Psoas muscle (tissue), 8 donors: ENCODE measurements around the gene RASD1. TPM values are rescaled to one million over a fixed set of nuclear protein-coding genes. Genes with fewer than 3 reads are reported as not detected.

ENCODE experiments used
- ATAC-seq, 4 donors: fragments of 200-7000 bp; cut with Tn5 transposase; one replicate each; pipeline ENCODE4 v1.9.1; 2020; ENCODE audit warnings: moderate library complexity in 3 of 4, mild to moderate bottlenecking in 2 of 4
- DNase-seq, 2 donors: peaks; one replicate each; pipeline ENCODE4 v3.0.0-alpha.2; 2020
- H3K27ac ChIP-seq: fragments of 200-600 bp; one replicate; pipeline ENCODE4 v1.8.0; 2022
- H3K27me3 ChIP-seq, 3 donors: fragments of 200-600 bp in 1 of 3; one replicate each; pipeline versions ENCODE4 v1.6.1 to v1.8.0; 2013 to 2022; ENCODE audit warnings: low read length in 2 of 3, mild to moderate bottlenecking in 2 of 3, moderate library complexity in 1 of 3; ENCODE audit not compliant: insufficient read depth in 3 of 3
- H3K36me3 ChIP-seq, 2 donors: fragments of 200-600 bp in 1 of 2; one replicate each; pipeline versions ENCODE4 v1.6.1 to v1.8.0; 2013 to 2022; ENCODE audit warnings: low read depth in 1 of 2, mild to moderate bottlenecking in 1 of 2, moderate library complexity in 1 of 2; ENCODE audit not compliant: insufficient read depth in 1 of 2
- H3K4me1 ChIP-seq: fragments of 200-600 bp; one replicate; pipeline ENCODE4 v1.8.0; 2022
- H3K4me3 ChIP-seq: fragments of 200-600 bp; one replicate; pipeline ENCODE4 v1.8.0; 2022; ENCODE audit warnings: mild to moderate bottlenecking
- H3K9me3 ChIP-seq: fragments of 200-600 bp; one replicate; pipeline ENCODE4 v1.8.0; 2022
- WGBS, 3 donors: extraction: QIAGEN DNeasy Blood & Tissue Kit; methylation state at CpG; one replicate each; pipeline versions ENCODE4 v1.1.6 to v1.1.7; 2013; 5-methylcytosine and 5-hydroxymethylcytosine counted together
- intact Hi-C, 2 donors: fragments of 100-400 bp; cut with DNase I; formaldehyde crosslinking; loops; one replicate each; pipeline versions ENCODE4 v1.11.0 to v1.14.2; 2022
- polyA plus RNA-seq, 3 donors: library from polyadenylated mRNA; stranded (reverse); fragments of 200-250 nt; gene quantifications; one replicate each; pipeline ENCODE4 v1.2.3, GENCODE V29; 2013
- total RNA-seq, 4 donors: library from RNA; stranded (reverse); fragmentation: NEBNext Ultra II Directional in 2 of 4; extraction: Animal tissue kit (Norgen Biotek cat#: 25700) in 2 of 4; gene quantifications; one replicate each; pipeline versions ENCODE4 v1.2.1 to v1.2.4, GENCODE V29; 2021 to 2023
- TF ChIP-seq, protein P1 (sequence below): fragments of 200-600 bp; IDR thresholded peaks from one replicate; pipeline ENCODE4 v1.8.0; 2022; ENCODE audit warnings: antibody characterized with exemption
- donor health status: healthy with polysubstance abuse.
- donor health status: DM: no; HTN: no; CAD: no; lungs with moderate emphysema.
- donor health status: Bipolar disorder and iron deficiency.
- donor health status: healthy.
- donor health status: DM: yes; HTN: yes; CAD: no.
- donor health status: DM: no; HTN: no; CAD: no.
- donor health status: DM: no; HTN: no; CAD: no.
- donor health status: DM: yes; HTN: yes; CAD: no.

Gene RASD1
- total and polyA plus RNA-seq, 7 donors = 4.4 to 436 (median 26.5) TPM

DNA sequence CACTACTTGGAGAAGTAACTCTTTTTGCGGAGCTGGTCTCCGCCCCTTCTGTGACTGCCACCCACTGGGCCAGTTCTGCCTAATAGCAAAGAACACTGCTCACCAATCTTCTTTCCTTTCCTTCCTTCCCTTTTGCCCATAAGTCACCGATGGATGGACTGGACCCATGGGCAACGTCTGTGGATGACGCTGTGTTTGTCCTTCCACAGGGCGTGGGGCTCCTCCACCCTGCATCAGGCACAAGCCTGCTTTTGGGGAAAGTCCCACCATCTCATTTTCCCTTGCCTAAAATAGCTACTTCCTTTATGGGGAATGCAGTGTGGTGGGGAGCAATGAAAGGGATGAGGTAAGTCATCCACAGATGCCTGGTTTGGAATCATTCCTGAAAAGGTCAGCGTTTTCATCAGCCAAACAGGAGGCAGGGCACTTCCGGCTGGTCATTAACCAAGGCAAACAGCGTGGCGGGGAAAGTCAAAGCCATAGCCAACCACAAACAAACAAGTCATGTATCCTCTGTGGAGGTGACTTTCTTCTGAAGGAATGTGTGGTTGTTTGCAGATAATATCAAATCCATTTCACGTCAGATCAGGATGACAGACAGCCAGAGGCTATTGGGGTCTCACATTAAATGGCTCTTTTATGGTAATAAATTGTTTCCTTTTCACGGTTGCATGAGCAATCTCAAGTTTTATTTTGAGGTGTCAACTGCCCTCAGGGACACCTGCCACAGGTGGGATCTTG, 50.1 kb downstream of the RASD1 start:
- WGBS, 3 donors = 19 to 24% (median 21%) methylated on average over 12 of the region's 12 CpGs

DNA sequence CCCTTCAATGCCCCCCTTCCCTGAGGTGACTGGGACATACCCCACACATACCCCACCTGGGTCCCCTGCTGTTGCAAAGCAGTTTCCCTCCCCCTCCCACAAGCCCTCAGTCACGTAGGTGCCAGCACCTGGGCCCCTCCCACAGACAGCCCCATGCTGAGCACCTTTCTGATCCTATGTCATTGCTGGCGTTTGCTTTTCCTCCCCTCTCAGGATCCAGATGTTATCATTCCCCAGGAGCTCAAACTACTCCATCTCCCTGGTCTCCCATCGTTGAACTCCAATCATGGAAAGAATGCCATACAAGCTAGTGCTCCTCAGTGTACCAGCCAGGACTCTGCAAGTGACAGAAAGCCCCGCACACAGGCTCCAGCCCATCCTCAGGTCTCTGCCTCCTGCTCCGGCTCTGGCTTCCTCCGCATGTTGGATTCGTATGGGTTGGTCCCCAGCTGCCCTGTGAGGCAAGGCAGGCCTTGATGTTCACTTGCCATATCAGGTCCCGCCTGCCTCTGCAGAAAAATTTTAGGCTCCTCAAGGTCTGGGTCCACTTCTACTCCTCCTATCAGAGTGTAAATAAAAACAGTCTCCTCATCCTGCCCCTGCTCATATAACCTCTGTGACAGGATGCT, 50.8 kb downstream of the RASD1 start:
- intact Hi-C loops = no loop called here
- no peak overlapping the region for H3K4me3 ChIP-seq
- H3K4me1 ChIP-seq = no peaks in the 10 kb centered on the region
- H3K27ac ChIP-seq = peak overlapping the region; percentile 30
- 48 to 63% (median 55%) methylated on average over 8 of the region's 8 CpGs for WGBS, 3 donors
- H3K27me3 ChIP-seq = peaks cover 0 to 9% (median 1%) of the 10 kb centered on the region in 3 donors
- TF ChIP-seq, protein P1, sequence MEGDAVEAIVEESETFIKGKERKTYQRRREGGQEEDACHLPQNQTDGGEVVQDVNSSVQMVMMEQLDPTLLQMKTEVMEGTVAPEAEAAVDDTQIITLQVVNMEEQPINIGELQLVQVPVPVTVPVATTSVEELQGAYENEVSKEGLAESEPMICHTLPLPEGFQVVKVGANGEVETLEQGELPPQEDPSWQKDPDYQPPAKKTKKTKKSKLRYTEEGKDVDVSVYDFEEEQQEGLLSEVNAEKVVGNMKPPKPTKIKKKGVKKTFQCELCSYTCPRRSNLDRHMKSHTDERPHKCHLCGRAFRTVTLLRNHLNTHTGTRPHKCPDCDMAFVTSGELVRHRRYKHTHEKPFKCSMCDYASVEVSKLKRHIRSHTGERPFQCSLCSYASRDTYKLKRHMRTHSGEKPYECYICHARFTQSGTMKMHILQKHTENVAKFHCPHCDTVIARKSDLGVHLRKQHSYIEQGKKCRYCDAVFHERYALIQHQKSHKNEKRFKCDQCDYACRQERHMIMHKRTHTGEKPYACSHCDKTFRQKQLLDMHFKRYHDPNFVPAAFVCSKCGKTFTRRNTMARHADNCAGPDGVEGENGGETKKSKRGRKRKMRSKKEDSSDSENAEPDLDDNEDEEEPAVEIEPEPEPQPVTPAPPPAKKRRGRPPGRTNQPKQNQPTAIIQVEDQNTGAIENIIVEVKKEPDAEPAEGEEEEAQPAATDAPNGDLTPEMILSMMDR = no peak
- H3K36me3 ChIP-seq = no peaks in the 10 kb centered on the region
- DNase-seq (no peak), ATAC-seq (peak in 2 of 4 donors; percentile 8 to 19)
- no peaks in the 10 kb centered on the region for H3K9me3 ChIP-seq

More for the DNA sequence above, 50.1 kb downstream of the RASD1 start:
- no peaks in the 10 kb centered on the region for H3K4me1 ChIP-seq
- H3K27me3 ChIP-seq = peaks cover 0 to 4% (median 0%) of the 10 kb centered on the region in 3 donors
- ATAC-seq = peak; percentile 37 to 66 (median 54)
- H3K9me3 ChIP-seq = no peaks in the 10 kb centered on the region
- H3K27ac ChIP-seq = peak overlapping the region; percentile 30
- no peaks in the 10 kb centered on the region for H3K36me3 ChIP-seq
- TF ChIP-seq, protein P1 = no peak
- DNase-seq = peak in 1 of 2 donors; percentile 61
- H3K4me3 ChIP-seq = no peak overlapping the region
- intact Hi-C loops = no loop called here

Other genes starting within 250 kb of the RASD1 start
- gene COPS3, start 215.1 kb downstream of the RASD1 start, total RNA-seq = 100 to 1,000 TPM in 3 of 4 donors, 10 to 100 TPM in 1; 99.8 to 154 (median 131) TPM
- gene COPS3, start 215.1 kb downstream of the RASD1 start, polyA plus RNA-seq = 100 to 1,000 TPM; 111 to 164 (median 140) TPM
- 10 to 100 TPM in 1 of 4 donors, 1 to 10 TPM in 3; 6.0 to 11.0 (median 7.5) TPM for gene NT5M, start 193.0 kb downstream of the RASD1 start, total RNA-seq
- gene NT5M, start 193.0 kb downstream of the RASD1 start, polyA plus RNA-seq = 10 to 100 TPM in 2 of 3 donors, 1 to 10 TPM in 1; 6.2 to 11.5 (median 10.3) TPM
- 10 to 100 TPM; 12.4 to 29.6 (median 20.3) TPM for gene MED9, start 19.4 kb downstream of the RASD1 start, total RNA-seq
- gene MED9, start 19.4 kb downstream of the RASD1 start, polyA plus RNA-seq = 10 to 100 TPM; 16.6 to 19.0 (median 18.3) TPM
- gene PEMT, start 95.3 kb upstream of the RASD1 start, total RNA-seq = 10 to 100 TPM; 15.9 to 28.1 (median 21.7) TPM
- 10 to 100 TPM; 24.1 to 79.0 (median 35.7) TPM for gene PEMT, start 95.3 kb upstream of the RASD1 start, polyA plus RNA-seq
- 1 to 10 TPM; 6.8 to 7.9 (median 7.2) TPM for gene RAI1, start 185.1 kb upstream of the RASD1 start, total RNA-seq
- gene RAI1, start 185.1 kb upstream of the RASD1 start, polyA plus RNA-seq = 1 to 10 TPM; 4.0 to 9.0 (median 6.6) TPM